C4-2B (cell line): ENCODE results near the gene KCNK5.

Experiments used
- ZFX ChIP-seq: fragments of 450-650 bp; IDR thresholded peaks from 2 replicates; pipeline ENCODE4 v1.6.1; 2017
- TF ChIP-seq, protein P1 (sequence below): fragments of 450-650 bp; conservative IDR thresholded peaks from 2 replicates; pipeline ENCODE4 v1.5.1; 2017; ENCODE audit warnings: mild to moderate bottlenecking

- TF ChIP-seq, protein P1, sequence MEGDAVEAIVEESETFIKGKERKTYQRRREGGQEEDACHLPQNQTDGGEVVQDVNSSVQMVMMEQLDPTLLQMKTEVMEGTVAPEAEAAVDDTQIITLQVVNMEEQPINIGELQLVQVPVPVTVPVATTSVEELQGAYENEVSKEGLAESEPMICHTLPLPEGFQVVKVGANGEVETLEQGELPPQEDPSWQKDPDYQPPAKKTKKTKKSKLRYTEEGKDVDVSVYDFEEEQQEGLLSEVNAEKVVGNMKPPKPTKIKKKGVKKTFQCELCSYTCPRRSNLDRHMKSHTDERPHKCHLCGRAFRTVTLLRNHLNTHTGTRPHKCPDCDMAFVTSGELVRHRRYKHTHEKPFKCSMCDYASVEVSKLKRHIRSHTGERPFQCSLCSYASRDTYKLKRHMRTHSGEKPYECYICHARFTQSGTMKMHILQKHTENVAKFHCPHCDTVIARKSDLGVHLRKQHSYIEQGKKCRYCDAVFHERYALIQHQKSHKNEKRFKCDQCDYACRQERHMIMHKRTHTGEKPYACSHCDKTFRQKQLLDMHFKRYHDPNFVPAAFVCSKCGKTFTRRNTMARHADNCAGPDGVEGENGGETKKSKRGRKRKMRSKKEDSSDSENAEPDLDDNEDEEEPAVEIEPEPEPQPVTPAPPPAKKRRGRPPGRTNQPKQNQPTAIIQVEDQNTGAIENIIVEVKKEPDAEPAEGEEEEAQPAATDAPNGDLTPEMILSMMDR, result no peak
- no peak for TF ChIP-seq ZFX
Measured at GRCh38 chr6:39233333-39233732, 4.1 kb upstream of the KCNK5 start.
